T-cell (primary cell): Measurements from ENCODE around the gene BCL2A1. TPM values are rescaled to one million over a fixed set of nuclear protein-coding genes. Genes with fewer than 3 reads are reported as not detected.

ENCODE experiments used
- ATAC-seq, 4 experiments: fragments of 200-7000 bp in 3 of 4; fragments of 150-1000 bp in 1 of 4; cut with Tn5 transposase; replicated peaks in 1 of 4; 1 replicate in 3 of 4; 2 replicates in 1 of 4; pipeline ENCODE4 v1.10.0; 2021; ENCODE audit warnings: moderate library complexity in 3 of 4, mild to moderate bottlenecking in 2 of 4, moderate number of reproducible peaks in 1 of 4
- CTCF ChIA-PET, 2 donors: fragments of 300-600 bp; sonication (Branson Sonifier 250); formaldehyde crosslinking; loops; one replicate each; lab custom pipeline; 2022; ENCODE audit warnings: antibody characterized with exemption in 2 of 2; lab: Charles Lee
- POLR2A ChIA-PET, 2 donors: fragments of 300-600 bp; sonication (Branson Sonifier 250); formaldehyde crosslinking; loops; one replicate each; lab custom pipeline; 2022; ENCODE audit warnings: antibody characterized with exemption in 2 of 2; lab: Charles Lee
- DNase-seq, 35 experiments: peaks; one replicate each; pipeline versions ENCODE4 v3.0.0 to v3.0.0-alpha.2; 2013 to 2023
- H3K27ac ChIP-seq: one replicate; pipeline ENCODE4 v1.5.1; 2013; ENCODE audit warnings: low read length
- H3K27me3 ChIP-seq, 2 experiments: replicated peaks in 1 of 2; 1 replicate in 1 of 2; 2 replicates in 1 of 2; pipeline versions ENCODE4 v1.6.1 to v1.7.0; 2013; ENCODE audit warnings: low read length in 1 of 2, mixed read lengths in 1 of 2; ENCODE audit not compliant: control insufficient read depth in 2 of 2, insufficient read depth in 2 of 2; ENCODE audit errors: extremely low read depth in 1 of 2
- H3K36me3 ChIP-seq, 2 donors: 1 replicate in 1 of 2; 2 replicates in 1 of 2; pipeline versions ENCODE4 v1.6.1 to v1.7.0; 2013; ENCODE audit warnings: low read length in 1 of 2; ENCODE audit not compliant: control insufficient read depth in 2 of 2, insufficient read depth in 1 of 2; ENCODE audit errors: extremely low read depth in 1 of 2
- H3K4me1 ChIP-seq, 2 experiments: 1 replicate in 1 of 2; 2 replicates in 1 of 2; pipeline versions ENCODE4 v1.6.1 to v1.7.0; 2013; ENCODE audit warnings: low read length in 2 of 2, mixed read lengths in 1 of 2; ENCODE audit not compliant: insufficient read depth in 2 of 2, control insufficient read depth in 1 of 2; ENCODE audit errors: extremely low read depth in 1 of 2
- H3K4me3 ChIP-seq, 2 donors: 1 replicate in 1 of 2; 2 replicates in 1 of 2; pipeline versions ENCODE4 v1.5.1 to v1.7.0; 2013; ENCODE audit warnings: mild to moderate bottlenecking in 2 of 2, low read length in 1 of 2, moderate library complexity in 1 of 2; ENCODE audit not compliant: control insufficient read depth in 1 of 2; ENCODE audit errors: extremely low read depth in 1 of 2
- H3K9me3 ChIP-seq: 2 replicates; pipeline ENCODE4 v1.7.0; 2013
- H3K27ac Mint-ChIP-seq, 2 donors: one replicate each; pipeline ENCODE4 v1.8.0; 2020 to 2021; ENCODE audit warnings: mild to moderate bottlenecking in 2 of 2, mixed read lengths in 2 of 2
- H3K27me3 Mint-ChIP-seq, 2 donors: one replicate each; pipeline ENCODE4 v1.8.0; 2021 to 2022; ENCODE audit warnings: mixed read lengths in 2 of 2
- H3K36me3 Mint-ChIP-seq: one replicate; pipeline ENCODE4 v1.8.0; 2021; ENCODE audit warnings: mixed read lengths
- H3K4me1 Mint-ChIP-seq, 3 donors: one replicate each; pipeline ENCODE4 v1.8.0; 2020 to 2022; ENCODE audit warnings: mixed read lengths in 3 of 3, mild to moderate bottlenecking in 1 of 3
- H3K4me3 Mint-ChIP-seq, 3 donors: one replicate each; pipeline ENCODE4 v1.8.0; 2020 to 2022; ENCODE audit warnings: mild to moderate bottlenecking in 3 of 3, mixed read lengths in 3 of 3, moderate library complexity in 3 of 3
- H3K9me3 Mint-ChIP-seq, 3 donors: one replicate each; pipeline ENCODE4 v1.8.0; 2020 to 2022; ENCODE audit warnings: mixed read lengths in 3 of 3
- WGBS: methylation state at CpG from one replicate; pipeline ENCODE4 v1.1.5; 2013; ENCODE audit warnings: missing lambda C conversion rate; ENCODE audit not compliant: insufficient coverage; 5-methylcytosine and 5-hydroxymethylcytosine counted together
- total RNA-seq, 35 experiments: library from RNA in 6 of 35; stranded (reverse) in 6 of 35; fragments of 120-200 nt in 1 of 35; gene quantifications; one replicate each; pipeline versions ENCODE4 v1.2.1 to v1.2.4 and lab custom pipeline; 2013 to 2026

Gene BCL2A1
- total RNA-seq, 5 donors from 2014 or later (not counting 1 experiment from before 2014, with no cell fraction given): 10.6 to 26.2 (median 13.6) TPM

- Mint-ChIP-seq H3K27me3 (no peaks in the 10 kb centered on the region), H3K36me3 (no peaks in the 10 kb centered on the region), H3K4me1 (no peaks in the 10 kb centered on the region), H3K9me3 (no peaks in the 10 kb centered on the region), H3K27ac (no peak overlapping the region), H3K4me3 (no peak overlapping the region)
- Histone ChIP-seq H3K27ac (no peak overlapping the region), H3K36me3 (no peaks in the 10 kb centered on the region), H3K4me3 (no peak overlapping the region), H3K9me3 (no peaks in the 10 kb centered on the region), H3K27me3 (no peaks in the 10 kb centered on the region), H3K4me1 (no peaks in the 10 kb centered on the region)
- DNase-seq: no peak
- ChIA-PET POLR2A (no interaction called here), CTCF (no interaction called here)
- ATAC-seq: no peak
- 100% methylated on average over 1 of the region's 5 CpGs for WGBS
Measured at GRCh38 chr15:80007532-80007931, 36.5 kb upstream of the BCL2A1 start.

- Histone ChIP-seq H3K27me3 (no peaks in the 10 kb centered on the region), H3K4me1 (no peaks in the 10 kb centered on the region), H3K9me3 (no peaks in the 10 kb centered on the region), H3K36me3 (no peaks in the 10 kb centered on the region), H3K4me3 (no peak overlapping the region), H3K27ac (no peak overlapping the region)
- DNase-seq: no peak
- Mint-ChIP-seq H3K9me3 (no peaks in the 10 kb centered on the region), H3K27ac (no peak overlapping the region), H3K4me3 (no peak overlapping the region), H3K36me3 (no peaks in the 10 kb centered on the region), H3K27me3 (no peaks in the 10 kb centered on the region), H3K4me1 (no peaks in the 10 kb centered on the region)
- CTCF ChIA-PET: interaction anchor here in 1 of 2 donors (0.5 kb wide), 1 partner anchor 16 kb away, joined by 4 read pairs; no protein-coding TSS in a partner anchor
- 100% methylated on average over 5 of the region's 5 CpGs for WGBS
- ATAC-seq: no peak
- POLR2A ChIA-PET: no interaction called here
Measured at GRCh38 chr15:80006946-80007345, 36.0 kb upstream of the BCL2A1 start.

GRCh38 chr15:80003934-80004472 lies 33.0 kb upstream of the BCL2A1 start:
- H3K36me3 ChIP-seq: no peaks in the 10 kb centered on the region
- Mint-ChIP-seq H3K27me3 (no peaks in the 10 kb centered on the region), H3K4me3 (no peak overlapping the region), H3K27ac (no peak overlapping the region), H3K9me3 (no peaks in the 10 kb centered on the region), H3K36me3 (no peaks in the 10 kb centered on the region), H3K4me1 (no peaks in the 10 kb centered on the region)
- no peak for DNase-seq
- no peak for ATAC-seq
- H3K4me3 ChIP-seq: no peak overlapping the region
- WGBS: 100% methylated on average over 3 of the region's 6 CpGs
- H3K4me1 ChIP-seq: no peaks in the 10 kb centered on the region
- H3K27ac ChIP-seq: no peak overlapping the region
- CTCF ChIA-PET: no interaction called here
- POLR2A ChIA-PET: no interaction called here
- H3K27me3 ChIP-seq: no peaks in the 10 kb centered on the region
- no peaks in the 10 kb centered on the region for H3K9me3 ChIP-seq

- ATAC-seq: no peak
- Mint-ChIP-seq H3K27ac (no peak overlapping the region), H3K9me3 (no peaks in the 10 kb centered on the region), H3K36me3 (no peaks in the 10 kb centered on the region), H3K27me3 (no peaks in the 10 kb centered on the region), H3K4me3 (no peak overlapping the region), H3K4me1 (no peaks in the 10 kb centered on the region)
- Histone ChIP-seq H3K4me1 (no peaks in the 10 kb centered on the region), H3K4me3 (no peak overlapping the region), H3K27ac (no peak overlapping the region), H3K36me3 (no peaks in the 10 kb centered on the region), H3K9me3 (no peaks in the 10 kb centered on the region), H3K27me3 (no peaks in the 10 kb centered on the region)
- 100% methylated on average over 4 of the region's 12 CpGs for WGBS
- no peak for DNase-seq
- CTCF ChIA-PET: interaction anchor here in 1 of 2 donors (0.6 kb wide), 1 partner anchor 214 kb away, joined by 3 read pairs; no protein-coding TSS in a partner anchor
- POLR2A ChIA-PET: interaction anchor here in 1 of 2 donors (0.6 kb wide), 1 partner anchor 45 kb away, joined by 7 read pairs; no protein-coding TSS in a partner anchor
Measured at GRCh38 chr15:80003171-80003570, 32.2 kb upstream of the BCL2A1 start.

GRCh38 chr15:80002267-80002666 lies 31.3 kb upstream of the BCL2A1 start:
- H3K27me3 ChIP-seq: no peaks in the 10 kb centered on the region
- no peak for DNase-seq
- H3K36me3 ChIP-seq: no peaks in the 10 kb centered on the region
- H3K4me1 Mint-ChIP-seq: no peaks in the 10 kb centered on the region
- no peak overlapping the region for H3K27ac ChIP-seq
- H3K9me3 Mint-ChIP-seq: no peaks in the 10 kb centered on the region
- no peaks in the 10 kb centered on the region for H3K4me1 ChIP-seq
- no peaks in the 10 kb centered on the region for H3K9me3 ChIP-seq
- ChIA-PET POLR2A (interaction anchor here (0.6 to 0.7 kb wide), 2 partner anchors 10 to 44 kb away, joined by 7 to 8 read pairs; no protein-coding TSS in a partner anchor), CTCF (interaction anchor here in 1 of 2 donors (0.6 kb wide), 1 partner anchor 213 kb away, joined by 3 read pairs; no protein-coding TSS in a partner anchor)
- no peaks in the 10 kb centered on the region for H3K36me3 Mint-ChIP-seq
- 100% methylated on average over 1 of the region's 3 CpGs for WGBS
- no peak overlapping the region for H3K27ac Mint-ChIP-seq
- no peak overlapping the region for H3K4me3 ChIP-seq
- no peak for ATAC-seq
- no peaks in the 10 kb centered on the region for H3K27me3 Mint-ChIP-seq
- no peak overlapping the region for H3K4me3 Mint-ChIP-seq

- no peaks in the 10 kb centered on the region for H3K9me3 Mint-ChIP-seq
- ATAC-seq (no peak), DNase-seq (no peak)
- H3K4me3 ChIP-seq: no peak overlapping the region
- no peaks in the 10 kb centered on the region for H3K9me3 ChIP-seq
- H3K36me3 Mint-ChIP-seq: no peaks in the 10 kb centered on the region
- no peak overlapping the region for H3K27ac Mint-ChIP-seq
- no peaks in the 10 kb centered on the region for H3K27me3 ChIP-seq
- POLR2A ChIA-PET: no interaction called here
- no peak overlapping the region for H3K4me3 Mint-ChIP-seq
- H3K27ac ChIP-seq: no peak overlapping the region
- CTCF ChIA-PET: interaction anchor here (0.6 to 2.3 kb wide), 4 partner anchors 23 to 141 kb away, joined by 3 to 7 read pairs (median 4); partner anchors contain the start of gene BCL2A1 (in 1 of the 2)
- no peaks in the 10 kb centered on the region for H3K27me3 Mint-ChIP-seq
- no peaks in the 10 kb centered on the region for H3K4me1 ChIP-seq
- H3K36me3 ChIP-seq: no peaks in the 10 kb centered on the region
- peaks cover 0 to 1% (median 1%) of the 10 kb centered on the region in 3 donors for H3K4me1 Mint-ChIP-seq
- 93% methylated on average over 3 of the region's 3 CpGs for WGBS
Measured at GRCh38 chr15:79994615-79995014, 23.6 kb upstream of the BCL2A1 start.
